HG03095 (cell line): Measurements from ENCODE around the gene CHRNA9.
"Not testable (repeated sequence)": the region's sequence is repeated elsewhere in the genome, so short reads cannot be mapped to it uniquely, and the experiment has no call there.

Experiments
- ATAC-seq: cut with Tn5 transposase; IDR thresholded peaks from one replicate; pipeline ENCODE4 v1.9.1; 2021; ENCODE audit warnings: moderate library complexity; ENCODE audit not compliant: unreplicated experiment

The CHRNA9 gene

DNA sequence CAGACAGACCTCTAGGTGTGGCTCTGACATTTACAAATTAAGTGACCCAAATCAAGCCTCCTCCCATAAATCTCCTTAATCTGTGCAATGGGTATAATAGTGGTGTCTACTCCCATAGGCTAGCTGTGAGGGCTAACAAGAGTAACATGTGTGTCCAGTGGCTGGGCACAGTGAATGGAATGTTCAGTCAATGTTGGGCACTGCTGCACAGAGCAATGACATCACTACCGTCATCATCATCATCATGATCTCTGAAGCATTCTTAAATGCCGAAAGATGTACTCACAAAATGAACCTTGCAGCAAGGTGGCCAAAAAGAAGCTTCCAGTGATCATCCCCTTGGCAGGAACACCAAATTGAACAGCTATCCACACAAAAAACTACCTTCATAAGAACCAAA is 43.5 kb downstream of the CHRNA9 start:
- ATAC-seq: no peak

DNA sequence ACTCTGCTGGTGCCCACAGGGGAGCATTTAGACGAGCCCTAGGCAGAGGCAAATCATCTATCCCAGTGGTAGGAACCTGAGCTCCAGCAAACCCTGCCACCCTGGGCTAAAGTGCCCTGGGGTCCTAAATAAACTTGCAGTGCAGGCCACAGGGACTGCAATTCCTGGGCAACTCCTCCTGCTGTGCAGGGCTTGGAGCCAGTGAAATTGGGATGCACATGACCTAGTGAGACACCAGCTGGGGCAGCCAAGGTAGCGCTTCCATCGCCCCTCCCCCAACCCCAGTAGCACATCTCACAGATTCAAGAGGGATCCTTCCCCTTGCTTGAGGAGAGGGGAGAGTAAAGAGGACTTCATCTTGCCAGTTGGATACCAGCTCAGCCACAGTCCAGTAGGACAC is 44.1 kb downstream of the CHRNA9 start:
- no peak for ATAC-seq

DNA sequence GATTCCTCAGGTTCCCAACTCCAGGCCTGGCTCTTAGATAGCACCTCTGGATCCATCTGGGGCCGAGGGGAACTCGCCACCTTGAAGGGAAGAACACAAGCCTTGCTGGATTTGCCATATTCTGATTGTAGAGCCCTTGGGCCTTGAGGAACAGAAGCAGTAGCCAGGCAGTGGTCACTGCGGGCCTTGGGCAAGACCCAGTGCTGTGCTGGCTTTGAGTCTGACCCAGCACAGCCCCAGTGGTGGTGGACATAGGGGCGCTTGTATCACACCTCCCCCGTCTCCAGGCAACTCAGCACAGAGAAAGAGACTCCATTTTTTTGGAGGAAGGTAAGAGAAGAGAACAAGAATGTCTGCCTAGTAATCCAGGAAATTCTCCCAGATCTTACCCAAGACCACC is 45.5 kb downstream of the CHRNA9 start:
- ATAC-seq: no peak

DNA sequence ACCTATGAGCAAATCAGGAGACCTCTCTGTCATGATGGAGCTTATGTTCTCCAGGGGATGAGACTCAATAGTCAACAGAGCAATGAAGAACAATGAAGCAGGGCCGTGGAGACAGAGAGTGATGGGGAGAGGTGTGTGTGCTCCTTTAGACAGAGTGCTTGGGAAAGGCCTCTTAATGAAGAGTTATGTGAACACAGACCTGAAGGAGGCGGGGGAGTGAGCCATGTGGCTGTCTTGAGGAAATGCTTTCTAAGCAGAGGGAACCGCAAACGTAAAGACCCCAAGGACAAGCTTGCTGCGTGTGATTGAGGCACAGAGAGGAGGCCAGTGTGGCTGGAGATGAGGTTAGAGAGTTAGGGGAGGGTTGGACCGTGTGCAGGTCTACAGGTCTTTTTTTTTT is 53.1 kb downstream of the CHRNA9 start:
- no peak for ATAC-seq

DNA sequence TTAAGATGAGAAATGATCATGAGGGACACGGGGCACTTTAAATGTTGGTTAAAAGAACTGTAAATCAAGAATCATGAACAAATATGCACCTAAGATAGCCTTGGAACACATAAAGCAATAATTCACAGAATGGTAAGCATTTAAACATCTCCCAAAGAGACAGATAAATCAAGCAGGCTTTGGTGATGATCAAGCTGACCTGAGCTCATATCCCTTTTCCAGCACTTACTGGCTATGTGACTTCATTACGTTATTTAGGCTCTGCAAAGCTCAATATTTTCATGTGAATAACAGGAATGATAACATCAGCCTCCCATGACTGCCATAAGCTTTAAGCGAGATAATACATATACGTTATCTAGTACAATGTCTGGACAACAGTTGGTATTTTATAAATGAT is 54.9 kb downstream of the CHRNA9 start:
- no peak for ATAC-seq

DNA sequence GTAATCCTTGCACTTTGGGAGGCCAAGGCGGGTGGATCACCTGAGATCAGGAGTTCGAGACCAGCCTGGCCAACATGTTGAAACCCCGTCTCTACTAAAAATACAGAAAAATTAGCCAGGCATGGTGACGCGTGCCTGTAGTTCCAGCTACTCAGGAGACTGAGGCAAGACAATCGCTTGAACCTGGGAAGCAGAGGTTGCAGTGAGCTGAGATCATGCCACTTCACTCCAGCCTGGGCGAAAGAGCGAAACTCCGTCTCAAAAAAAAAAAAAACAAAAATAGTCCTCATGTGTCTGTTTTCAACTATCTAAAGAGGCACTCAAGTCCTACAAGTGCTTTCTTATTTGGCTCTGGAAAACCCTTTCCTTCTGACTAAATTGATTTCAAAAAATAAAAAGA is 57.1 kb downstream of the CHRNA9 start:
- not testable (repeated sequence) for ATAC-seq

DNA sequence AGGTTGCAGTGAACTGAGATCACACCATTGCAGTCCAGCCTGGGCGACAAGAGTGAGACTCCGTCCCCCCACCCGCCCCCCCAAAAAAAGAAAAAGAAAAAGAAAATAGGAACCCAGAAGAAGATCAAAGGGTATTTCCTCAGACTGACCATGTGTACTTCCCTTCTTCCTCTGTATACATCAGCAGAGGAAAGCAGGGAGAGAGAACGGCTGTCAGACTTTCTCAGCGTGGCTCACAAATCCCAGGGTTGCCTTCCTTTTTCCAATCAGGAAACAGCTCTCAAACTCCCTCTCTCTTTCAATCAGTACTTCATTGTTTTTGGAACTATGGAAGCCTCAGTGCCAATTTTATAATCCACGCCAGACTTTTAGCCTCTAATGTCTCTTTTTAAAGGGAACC is 59.1 kb downstream of the CHRNA9 start:
- ATAC-seq: no peak

DNA sequence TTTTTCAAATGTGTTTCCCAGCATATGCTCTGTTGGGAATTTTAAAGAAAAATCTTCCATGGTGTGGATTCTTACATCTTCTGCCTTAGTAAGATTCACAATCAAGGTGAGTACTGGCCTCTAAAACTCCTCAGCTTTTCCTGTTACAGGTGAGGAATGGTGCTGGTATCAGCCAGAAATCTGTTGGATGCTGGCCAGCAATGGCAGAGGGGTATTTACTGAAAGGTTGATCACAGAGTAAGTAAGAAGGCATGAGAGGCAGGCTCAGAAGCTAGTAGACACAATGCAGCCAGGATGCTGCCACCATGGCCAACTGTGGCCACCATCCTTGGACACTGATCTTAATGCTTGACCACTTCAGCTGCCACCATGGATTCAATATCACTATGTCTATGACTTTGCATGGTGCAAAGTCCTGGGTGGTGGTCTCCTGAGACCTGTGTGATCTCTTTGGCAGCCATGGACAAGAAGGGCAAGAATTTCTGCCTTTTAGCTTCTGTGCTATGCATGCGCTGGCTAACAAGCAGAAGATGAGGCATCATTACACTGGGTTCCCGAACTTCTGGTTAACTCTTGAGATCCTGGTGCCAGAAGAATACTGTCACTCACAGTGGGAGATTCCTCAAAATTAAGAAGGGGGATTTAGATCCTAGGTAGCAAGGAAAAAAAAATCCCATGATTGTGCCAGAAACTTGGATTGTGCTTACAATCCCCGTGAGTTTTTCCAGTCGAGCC is 60.2 kb downstream of the CHRNA9 start:
- ATAC-seq: no peak

DNA sequence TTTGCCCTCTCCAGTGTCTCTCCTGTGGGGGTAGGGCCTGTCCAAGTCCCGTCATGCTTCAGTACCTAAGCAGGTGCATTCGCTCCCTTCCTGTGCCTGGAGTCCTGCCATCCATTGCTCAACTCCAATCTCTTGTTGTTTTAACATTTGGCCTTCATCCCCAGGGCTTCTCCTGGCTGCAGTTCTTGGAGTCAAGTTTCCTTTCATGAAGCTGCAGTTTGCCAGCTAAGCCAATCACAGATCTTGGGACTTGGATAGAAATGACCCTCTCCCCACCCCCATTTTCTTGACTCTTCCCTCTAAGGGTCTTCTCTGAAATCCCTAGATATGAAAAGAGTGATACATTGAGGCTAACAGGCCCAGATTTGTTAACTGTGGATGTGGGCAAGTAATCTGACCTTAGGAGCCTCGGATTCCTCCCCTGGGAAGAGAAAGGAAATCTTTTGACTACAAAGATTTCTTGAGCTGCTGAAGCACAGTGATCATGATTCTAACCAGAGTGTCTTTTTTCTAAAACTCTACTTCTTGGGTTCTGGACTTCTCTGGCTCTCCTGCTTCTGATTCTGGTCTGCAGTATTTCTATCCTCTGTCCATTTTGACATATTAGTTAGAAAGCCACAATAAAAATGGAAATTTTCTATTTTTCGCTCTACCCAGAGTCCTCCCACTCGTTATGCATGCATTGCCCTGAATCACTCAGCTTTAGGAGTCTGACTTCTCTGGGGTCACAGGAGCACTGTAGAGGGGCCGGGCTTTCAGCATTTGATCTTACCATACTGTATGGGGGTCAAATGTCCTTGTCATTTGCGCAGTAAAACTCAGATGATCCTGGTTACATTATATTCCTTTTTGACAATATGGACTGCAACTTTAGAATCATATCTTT is 61.0 kb downstream of the CHRNA9 start:
- no peak for ATAC-seq

DNA sequence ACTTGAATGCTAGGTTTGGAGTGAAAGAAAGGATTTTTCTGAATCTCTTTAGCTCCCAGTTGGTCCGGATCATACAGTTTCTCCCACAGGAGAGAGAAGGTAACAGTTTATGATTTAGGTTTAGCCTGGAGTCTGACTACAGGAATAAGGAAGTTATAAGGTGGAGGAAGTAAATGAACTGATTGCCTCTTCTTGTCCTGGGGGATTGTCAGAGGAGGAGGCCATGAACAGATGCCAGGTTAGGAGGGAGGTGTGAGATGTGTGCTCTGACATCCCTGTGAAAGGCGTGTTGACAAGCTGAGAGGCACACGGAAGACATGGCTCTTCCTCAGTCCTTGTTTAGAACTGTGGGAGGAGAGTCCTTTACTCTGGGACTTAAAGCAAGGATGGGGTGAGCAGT is 64.4 kb downstream of the CHRNA9 start:
- ATAC-seq: no peak

DNA sequence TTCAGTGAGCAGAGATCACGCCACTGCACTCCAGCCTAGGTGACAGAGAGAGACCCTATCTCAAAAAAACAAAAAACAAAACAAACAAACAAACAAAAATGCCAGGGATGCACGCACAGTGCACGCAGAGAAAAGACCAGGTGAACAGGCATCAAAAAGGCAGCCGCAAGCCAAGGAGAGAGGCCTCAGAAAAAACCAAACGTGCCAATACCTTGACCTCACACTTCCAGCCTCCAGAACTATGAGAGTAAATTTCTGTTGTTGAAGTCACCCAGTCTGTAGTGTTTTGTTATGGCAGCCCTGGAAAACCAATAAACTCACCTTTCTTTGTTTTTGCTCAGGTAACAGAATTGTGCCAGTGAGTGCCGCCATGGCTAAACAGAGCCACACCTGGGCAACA is 66.0 kb downstream of the CHRNA9 start:
- no peak for ATAC-seq

DNA sequence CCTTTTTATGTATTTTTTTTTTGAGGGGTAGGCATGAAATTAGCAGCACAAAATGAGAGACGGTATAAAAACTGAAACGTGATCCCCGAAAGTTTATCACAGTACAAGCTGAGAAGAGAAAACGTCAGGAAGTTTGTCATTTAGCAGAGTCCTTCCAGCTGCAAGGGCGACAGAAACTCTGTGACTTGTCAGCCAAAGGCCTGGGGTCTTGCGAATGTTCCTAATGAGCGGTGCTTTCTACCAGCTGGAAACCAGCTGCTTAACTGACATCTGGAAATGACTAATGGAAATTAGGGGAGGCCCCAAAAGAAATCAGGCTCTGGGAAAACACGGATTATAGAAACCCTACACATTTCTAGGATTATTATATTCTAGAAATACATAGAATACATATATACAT is 66.5 kb downstream of the CHRNA9 start:
- ATAC-seq: no peak

DNA sequence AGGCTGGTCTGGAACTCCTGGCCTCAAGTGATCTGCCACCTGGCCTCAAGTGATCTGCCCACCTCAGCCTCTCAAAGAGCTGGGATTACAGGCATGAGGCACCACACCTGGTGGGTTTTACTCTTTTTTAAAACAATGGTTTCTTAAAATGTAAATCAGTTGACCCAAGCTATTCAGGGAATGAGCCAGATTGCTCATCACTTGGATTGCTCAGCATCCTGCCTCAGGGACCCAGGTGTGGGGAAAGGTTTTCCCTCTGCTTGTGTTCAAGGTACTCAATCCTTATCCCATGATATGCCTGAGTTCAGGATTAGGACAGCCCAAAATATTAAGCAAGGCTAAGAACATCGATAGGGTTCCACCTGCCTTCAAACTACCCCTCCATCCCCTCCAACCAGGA is 67.4 kb downstream of the CHRNA9 start:
- ATAC-seq: no peak

DNA sequence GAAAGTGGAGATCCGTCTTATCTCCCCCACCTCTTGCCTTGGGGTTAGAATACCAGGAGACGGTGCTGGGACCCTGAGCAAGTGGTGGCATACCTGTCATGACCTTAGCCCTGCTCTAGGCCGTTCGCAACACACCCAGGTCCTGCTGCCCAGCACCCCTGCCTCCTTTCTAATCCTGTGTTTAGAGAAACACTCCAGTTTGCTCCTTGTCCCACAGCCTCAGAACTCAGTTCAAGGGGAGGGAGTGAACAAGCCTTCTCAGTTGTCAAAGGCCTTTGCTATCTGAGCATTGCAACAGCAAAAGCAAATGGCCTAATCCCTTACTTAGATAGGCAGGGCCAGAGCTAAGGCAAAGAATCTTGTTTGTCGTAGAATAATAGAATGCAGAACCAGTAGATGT is 67.9 kb downstream of the CHRNA9 start:
- no peak for ATAC-seq
